Measurements from ENCODE around the gene ITPRIPL2.

ITPRIPL2 gene

DNA sequence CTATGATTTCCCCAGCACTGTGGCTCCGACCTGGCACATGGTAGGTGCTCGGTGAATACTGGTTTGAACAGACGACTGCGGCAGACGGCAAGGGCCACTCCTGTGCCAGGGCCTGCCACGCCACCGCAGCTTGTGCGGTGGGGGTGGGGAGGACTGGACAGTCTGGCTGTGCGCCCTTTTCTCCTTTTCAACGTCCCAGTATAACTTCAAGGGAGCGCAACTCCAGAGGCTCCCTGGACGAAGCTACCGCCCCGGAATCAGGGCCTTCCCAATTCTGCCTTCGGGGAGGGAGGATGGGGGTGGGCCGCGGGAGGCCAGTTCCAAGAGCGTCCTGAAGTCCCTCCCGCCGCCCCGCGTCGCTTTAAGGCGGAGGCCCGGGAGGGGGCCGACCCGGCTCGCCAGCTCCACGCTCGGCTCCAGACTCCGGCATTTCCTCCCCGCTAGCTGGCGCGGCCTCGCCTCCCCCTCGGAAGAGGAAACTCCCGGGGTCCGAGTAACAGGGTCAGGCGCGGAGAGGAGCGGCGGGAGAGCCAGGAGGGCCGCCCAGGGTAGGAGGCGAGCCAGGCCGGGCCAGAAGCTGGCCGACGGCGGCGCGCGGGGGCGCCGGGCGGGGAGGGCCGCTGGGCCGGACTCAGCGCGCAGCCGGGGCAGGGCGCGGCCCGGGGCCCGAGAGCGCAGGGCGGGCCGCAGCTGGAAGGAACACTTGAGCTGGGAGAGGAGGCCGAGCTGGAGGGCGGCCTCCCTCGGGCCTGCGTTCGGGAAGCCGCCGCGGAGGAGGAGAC is at the start of gene ITPRIPL2:
ITPRIPL2 (plus strand) TSS at position 388 of the 782 bp plus-strand sequence. CDS start 498 bp downstream, outside the sequence.
- DNase-seq: no peak

GRCh38 chr16:19066988-19067348 is 46.8 kb upstream of the ITPRIPL2 start:
- DNase-seq: no peak

DNA sequence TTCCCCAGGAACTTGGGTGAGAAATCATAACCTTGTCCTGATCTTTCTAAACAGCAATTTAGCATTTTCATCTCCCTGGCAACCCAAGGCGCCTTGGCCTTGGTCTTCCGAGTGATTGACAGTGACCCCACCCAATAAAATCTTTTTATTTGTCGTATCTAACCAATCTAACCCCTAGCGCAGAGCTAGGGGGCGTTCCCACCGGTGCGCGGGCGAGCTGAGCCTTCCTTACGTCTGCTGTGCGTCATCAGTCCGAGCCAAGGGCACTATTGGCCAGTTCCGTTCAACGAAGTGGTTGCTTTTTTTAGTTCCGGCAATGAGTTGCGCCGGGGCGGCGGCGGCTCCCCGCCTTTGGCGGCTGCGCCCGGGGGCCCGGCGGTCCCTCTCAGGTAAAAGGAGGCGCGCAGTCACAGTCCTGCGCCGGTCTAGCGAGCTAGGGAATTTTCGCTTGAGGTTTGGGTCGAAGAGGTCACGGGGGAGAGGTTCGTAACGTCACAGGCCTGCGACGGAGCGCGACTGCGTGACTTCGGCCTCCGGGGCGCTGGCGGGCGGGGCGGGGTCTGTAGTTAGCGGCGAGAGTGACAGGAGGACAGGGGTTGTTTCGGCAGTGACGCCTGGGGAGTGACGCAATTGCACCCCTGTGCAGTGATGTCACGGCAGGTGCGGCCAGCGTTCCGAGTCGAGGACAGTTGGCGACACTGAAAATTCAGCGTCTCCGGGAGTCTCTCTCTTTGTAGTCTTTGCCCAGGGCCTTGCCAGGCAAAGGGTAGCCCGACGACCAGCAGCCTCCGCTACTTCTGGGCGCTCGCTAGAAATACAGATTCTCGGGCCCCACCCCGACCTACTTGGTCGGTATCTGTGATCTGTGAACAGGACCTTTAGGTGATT is 46.2 kb upstream of the ITPRIPL2 start, which contains the start of gene COQ7:
COQ7 (plus strand) TSS at position 266 of the 888 bp plus-strand sequence; CDS start at position 317, 51 bp downstream.
- DNase-seq: peak; percentile 98

DNA sequence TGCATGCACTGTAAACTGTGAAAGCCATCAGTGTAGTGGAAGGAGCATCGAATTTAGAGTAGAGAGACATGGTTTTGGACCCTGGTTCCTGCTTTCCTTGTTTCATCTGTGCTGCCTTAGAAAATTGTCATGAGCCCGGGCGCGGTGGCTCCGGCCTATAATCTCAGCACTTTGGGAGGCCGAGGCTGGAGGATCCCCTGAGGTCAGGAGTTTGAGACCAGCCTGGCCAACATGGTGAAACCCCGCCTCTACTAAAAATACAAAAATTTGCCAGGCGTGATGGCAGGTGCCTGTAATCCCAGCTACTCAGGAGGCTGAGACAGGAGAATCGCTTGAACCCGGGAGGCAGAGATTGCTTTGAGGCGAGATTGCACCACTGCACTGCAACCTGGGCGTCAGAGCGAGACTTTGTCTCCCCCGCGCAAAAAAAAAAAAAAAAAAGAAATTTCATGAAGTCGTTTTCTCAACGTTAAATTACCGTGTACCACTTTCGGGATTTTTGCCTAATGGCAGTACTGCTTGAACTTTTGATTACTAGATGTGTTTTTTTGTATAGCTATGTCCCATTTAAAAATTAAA is 45.4 kb upstream of the ITPRIPL2 start:
- DNase-seq: no peak

- DNase-seq: peak; percentile 17
These were observed 41.7 kb upstream of the ITPRIPL2 start for GRCh38 chr16:19071811-19072777.

DNA sequence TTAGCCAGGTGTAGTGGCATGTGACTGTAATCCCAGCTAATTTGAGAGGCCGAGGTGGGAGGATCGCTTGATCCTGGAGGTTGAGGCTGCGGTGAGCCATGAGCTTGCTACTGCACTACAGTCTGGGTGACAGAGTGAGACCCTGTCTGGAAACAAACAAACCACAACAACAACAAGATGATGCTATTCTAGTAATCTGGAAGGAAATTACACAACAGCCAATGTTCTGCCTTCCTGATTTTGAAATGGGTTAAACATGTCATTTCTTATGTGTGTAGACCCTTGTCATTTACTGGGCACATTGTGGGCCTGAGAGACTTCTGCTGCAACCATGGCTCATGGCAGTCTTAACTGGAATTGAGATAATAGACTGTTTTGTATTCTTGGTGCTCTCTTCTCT is 40.4 kb upstream of the ITPRIPL2 start:
- DNase-seq: peak; percentile 18

DNA sequence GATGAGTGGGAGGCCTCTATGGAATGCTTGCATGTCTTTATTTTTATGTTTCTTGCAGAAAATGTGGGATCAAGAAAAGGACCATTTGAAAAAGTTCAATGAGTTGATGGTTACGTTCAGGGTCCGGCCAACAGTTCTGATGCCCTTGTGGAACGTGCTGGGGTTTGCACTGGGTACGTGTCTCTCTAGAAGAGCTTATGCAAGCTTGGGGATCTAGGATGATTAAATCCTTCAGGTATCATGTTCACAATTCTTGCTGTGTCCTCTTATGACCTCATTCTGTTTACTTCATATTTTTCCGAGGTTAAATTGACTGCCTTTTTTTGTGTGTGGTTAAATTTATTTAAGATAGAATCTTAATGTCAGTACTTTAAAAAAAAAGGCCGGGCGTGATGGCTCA is 39.9 kb upstream of the ITPRIPL2 start:
- DNase-seq: no peak

GRCh38 chr16:19075511-19075910 is 38.3 kb upstream of the ITPRIPL2 start:
- DNase-seq: no peak

DNA sequence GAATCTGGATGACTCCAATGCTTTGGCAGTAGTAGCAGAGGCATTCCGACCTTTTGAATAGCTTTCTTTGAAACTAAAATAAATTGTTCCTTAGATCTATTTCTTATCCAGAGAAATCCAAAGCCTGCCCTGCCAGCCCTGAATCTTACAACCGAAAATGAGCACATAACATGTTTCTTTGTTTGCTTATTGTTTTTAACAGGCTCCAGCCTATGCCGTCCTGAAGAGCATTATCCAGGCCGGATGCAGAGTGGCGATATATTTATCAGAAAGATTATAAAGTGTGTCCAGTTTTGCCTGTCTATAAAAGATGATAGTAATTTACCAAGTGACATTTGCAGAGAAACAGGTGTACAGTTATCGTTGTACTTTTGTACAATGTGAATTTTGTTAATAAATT is 35.9 kb upstream of the ITPRIPL2 start:
- no peak for DNase-seq

- DNase-seq: no peak
These were observed 30.1 kb upstream of the ITPRIPL2 start for GRCh38 chr16:19083670-19084069.

DNA sequence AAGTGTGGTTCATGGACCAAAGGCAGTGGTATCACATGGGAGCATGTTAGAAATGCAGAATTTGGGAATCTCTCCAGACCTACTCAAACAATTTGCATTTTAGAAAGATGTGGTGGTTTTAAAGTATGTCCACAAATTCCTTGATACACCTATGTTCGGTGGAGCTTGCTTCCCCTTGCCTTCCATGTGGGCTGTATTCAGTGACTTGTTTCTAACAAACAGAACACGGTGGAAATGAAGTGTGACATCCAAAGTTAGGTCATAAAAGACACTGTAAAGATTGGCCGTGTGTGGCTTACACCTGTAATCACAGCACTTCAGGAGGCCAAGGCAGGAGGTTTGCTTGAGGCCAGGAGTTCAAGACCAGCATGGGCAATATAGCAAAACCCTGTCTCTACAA is 29.6 kb upstream of the ITPRIPL2 start:
- no peak for DNase-seq

- DNase-seq: no peak
These were observed 28.9 kb upstream of the ITPRIPL2 start for GRCh38 chr16:19084879-19085278.

DNA sequence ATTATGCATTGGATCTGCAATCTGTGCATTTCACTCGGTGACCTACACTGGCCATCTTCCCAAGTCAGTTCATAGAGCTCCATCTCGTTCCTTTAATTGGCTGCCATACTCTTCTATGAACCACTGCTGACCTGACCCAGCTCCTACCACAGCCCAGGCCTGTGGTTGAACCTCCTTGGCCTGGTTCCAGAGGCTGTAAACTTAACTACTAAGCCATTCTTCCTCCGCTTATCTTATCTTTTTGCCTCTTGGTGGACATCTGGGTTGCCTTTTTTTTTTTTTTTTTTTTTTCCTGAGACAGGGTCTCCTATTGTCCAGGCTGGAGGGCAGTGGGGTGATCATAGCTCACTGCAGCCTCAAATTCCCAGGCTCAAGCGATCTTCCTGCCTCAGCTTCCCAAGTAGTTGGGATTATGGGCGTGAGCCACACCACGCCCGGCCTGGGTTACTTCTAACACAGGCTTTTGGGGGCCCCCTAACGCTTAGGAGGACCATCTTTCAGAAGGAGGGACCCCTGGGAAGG is 28.0 kb upstream of the ITPRIPL2 start:
- DNase-seq: no peak

- peak; percentile 28 for DNase-seq
These were observed 27.2 kb upstream of the ITPRIPL2 start for GRCh38 chr16:19086322-19087199.

DNA sequence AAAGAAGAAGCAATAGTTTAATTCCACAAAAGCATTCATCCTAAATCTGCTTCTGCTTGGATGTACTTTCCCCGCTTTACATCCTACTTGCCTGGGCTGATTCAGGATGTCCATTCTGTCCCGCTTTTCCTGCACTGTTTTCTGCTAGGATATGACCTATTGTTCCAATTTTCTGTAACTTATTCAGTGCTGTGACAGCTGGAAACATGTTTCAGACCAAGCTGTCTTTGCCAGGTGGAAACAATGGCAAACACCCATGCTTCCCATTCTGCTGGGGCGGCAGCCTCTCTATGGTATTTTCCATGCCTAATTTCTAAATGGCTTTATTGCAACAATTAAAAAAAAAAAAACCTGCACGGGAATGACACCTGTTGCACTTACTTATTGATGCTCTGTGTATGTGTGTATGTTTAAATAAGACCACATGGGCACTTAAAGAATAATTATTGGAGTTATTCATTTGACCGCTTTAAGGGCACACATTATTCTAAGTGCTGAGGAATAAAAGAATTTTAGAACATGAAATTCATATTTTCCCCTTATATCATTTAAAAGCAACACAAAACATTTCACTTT is 25.3 kb upstream of the ITPRIPL2 start:
- DNase-seq: no peak

GRCh38 chr16:19089410-19089955 is 24.3 kb upstream of the ITPRIPL2 start:
- no peak for DNase-seq

DNA sequence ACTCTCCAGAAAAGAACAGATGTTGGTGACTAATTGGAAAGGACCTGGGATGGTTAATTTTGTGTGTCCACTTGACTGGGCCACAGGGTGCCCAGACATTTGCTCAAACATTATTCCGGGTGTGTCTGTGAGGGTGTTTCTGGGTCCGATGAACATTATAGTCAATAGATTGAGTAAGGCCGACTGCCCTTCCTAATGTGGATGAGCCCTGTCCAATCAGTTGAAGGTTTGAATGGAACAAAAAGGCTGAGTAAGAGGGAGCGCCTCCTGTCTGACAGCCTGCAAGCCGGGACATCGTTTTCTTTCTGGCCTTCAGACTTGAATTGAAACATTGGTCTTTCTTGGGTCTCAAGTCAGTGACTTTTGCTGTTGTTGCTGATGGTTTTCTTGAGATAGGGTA is 22.8 kb upstream of the ITPRIPL2 start:
- no peak for DNase-seq

GRCh38 chr16:19092653-19093410 is 20.9 kb upstream of the ITPRIPL2 start:
- no peak for DNase-seq

Measured in NK-92 treated with Interleukin-12 subunit alpha and Interleukin-12 subunit beta, amount 100 ng/mL, for 24 hours (cell line).